ENCODE results near the gene ACBD6.
A peak's percentile ranks its signal among the peaks of the same experiment; 100 is the strongest.
"Not testable (repeated sequence)": the region's sequence is repeated elsewhere in the genome, so short reads cannot be mapped to it uniquely, and the experiment has no call there.

Gene ACBD6, protein sequence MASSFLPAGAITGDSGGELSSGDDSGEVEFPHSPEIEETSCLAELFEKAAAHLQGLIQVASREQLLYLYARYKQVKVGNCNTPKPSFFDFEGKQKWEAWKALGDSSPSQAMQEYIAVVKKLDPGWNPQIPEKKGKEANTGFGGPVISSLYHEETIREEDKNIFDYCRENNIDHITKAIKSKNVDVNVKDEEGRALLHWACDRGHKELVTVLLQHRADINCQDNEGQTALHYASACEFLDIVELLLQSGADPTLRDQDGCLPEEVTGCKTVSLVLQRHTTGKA

DNA sequence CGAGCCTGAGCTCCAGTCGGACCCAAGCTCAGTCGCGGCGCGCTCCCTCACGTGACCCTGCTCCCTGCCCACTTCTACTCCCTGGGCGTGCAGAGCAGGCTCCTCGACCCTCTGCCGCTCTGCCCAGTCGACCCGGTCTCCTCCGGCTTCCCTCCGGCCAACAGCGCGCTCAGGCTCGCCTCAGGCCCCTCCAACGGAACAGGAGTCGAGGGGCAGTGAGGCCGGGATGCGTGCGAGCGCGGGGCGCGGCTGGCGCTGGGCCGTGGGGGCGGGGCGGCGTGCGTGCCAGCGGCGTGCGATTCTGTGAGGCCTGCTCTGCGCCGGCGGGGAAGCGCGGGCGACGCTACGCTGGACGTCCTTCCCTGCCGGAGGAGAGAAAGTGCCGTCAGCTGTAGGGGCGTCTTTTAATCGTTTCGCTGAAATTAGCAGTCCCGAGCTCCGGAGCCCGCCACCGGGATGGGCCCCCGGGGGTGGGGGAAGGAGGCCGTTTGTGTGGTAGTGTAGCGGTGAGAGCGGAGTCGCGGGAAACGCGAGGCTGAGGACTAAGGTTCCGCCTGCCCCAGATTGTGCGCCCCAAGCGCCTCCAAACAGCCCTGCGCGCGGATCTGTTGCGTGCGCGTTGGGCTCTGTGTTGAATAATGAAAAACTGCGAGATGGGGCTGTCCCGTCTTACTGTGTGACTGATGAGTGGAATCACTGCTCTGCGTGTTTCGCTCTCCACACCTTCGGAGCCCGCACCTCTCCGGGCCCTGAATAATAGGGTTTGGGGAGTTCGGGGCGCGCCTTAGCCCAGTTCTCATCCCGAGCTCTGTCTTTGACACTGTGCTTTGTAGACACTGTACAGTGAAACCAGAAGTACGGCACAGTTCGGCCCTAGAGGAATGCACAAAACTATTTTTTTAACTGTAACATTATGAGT, at the start of gene ACBD6:
ACBD6 (minus strand) TSS at position 217 of the 919 bp plus-strand sequence. CDS start 311 bp downstream, outside the sequence.
- peak; percentile 93 for DNase-seq

DNA sequence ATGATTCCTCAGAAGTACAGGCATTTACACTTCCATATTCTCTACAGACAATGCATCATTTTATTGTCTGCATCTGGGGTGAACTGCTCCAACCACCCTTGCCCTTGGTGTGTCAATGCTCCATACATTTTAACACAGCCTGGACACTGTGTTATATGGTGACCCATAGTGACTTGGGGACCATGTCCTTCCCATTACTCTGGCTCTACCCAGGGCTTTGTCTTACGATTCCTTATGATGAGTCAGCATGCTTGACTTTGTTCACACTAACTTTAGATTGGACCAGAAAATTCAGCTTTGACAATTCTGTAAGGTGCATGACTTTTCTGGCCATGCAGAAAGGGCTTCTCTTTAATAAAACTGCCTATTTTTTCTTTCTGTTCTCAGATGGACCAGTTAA, 49.6 kb upstream of the ACBD6 start:
- DNase-seq = no peak

DNA sequence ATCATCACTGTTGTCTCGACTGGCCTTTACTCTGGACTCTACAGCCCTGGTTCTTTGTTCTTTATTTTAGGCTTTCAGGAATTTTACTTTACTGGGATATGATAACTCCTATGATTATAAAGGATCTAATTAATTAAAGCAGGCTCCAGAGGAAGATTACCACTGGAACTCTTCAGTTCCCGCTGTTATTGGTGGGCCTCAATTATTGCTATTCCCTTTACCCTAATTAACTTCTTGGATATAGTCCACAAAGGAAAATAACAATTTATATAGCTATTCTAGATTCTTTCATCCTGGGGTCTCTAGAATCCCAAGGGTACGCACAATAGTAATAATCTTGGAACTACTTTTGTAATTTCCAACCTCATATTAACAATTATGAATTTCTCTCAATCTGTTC, 47.9 kb upstream of the ACBD6 start:
- DNase-seq = no peak

DNA sequence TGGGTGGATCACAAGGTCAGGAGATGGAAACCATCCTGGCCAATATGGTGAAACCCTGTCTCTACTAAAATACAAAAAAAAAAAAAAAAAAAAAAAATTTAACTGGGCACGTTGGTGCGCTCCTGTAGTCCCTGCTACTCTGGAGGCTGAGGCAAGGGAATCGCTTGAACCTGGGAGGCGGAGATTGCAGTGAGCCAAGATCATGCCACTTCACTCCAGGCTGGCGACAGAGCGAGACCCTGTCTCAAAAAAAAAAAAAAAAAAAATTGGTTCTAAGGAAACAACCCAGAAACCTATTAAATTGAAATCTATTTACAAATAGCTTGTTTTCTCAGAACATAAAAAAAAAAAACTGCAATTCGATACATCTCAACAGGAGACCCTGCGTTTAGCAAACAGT, 47.4 kb upstream of the ACBD6 start:
- not testable (repeated sequence) for DNase-seq

DNA sequence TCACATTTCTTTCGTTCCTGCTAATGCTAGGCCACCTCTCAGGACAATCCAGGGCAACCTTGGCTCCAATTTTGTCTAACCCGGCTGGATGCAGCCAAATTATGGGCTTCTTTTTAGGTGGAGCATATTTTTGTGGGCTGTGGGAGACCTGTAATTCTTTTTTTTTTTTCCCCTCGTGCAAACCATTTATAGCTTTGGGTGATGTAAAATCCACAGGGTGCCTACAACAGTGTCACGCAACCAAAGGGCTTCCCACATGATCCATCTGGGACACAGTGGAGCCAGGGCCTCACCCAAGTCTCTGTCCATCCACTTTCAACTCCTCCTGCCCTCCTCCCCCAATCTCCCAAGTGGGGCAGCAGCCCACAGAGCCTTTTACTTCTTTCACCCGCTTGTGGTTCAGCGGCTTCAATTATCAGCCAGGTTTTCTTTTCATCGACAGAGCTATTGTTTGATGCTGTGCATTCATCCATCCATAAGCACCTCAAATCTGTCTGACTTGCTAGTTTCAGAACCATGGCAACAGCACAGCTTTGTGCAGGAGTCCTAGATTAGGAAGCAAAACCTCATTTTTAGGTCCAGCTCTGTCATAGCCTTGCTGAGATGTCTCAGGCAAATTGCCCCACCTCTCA, 46.4 kb upstream of the ACBD6 start:
- no peak for DNase-seq

DNA sequence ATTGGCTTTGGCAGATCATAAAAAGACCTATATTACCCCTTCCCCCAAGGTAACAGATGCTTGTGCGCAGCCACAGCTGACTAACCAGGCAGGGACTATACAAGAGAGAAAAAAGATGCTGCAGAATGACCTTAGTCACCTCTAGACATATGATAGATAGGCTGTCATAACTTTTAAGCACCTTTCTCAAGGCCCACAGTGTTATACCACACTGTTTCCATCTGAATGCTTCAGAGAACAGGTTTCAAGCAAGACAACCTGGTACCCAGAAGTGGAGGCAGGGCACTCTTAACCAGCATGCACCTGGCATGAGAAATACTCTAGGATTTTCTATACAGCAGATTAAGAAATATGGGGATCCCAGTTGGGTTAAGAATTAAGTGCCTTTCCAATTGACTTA, 43.6 kb upstream of the ACBD6 start:
- no peak for DNase-seq

DNA sequence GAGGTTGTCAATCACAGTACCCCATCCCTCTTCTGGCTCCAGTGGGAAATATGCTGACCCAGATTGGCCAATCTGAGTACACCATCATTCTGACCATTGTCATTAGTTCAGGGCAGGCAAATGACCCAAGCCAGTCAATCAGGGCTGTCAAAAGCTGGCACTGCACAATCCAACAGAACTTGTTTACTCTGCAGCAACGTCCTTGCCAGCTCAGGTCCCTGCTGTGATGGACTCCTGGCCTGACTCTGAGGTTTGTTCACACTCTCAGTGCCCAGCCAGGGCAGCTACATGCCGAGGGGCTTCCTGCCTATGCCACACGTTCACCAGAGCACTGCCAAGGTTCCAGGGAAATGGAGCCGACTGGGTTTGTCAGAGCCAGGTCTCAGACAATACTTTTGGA, 41.7 kb upstream of the ACBD6 start:
- DNase-seq = no peak

DNA sequence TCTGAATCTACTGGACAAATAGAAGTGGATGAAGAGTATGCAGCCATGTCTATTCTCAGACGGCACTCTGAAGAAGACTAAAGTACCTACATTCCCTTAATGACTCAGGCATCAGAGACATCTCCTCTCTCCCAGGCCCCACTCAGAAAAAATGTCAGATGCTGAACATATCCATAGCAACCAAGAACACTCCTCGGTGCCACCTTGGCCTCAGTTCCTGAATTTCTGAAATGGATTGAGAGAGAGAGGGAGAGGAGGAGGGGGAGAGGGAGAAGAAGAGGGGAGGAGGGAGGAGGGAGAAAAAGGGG, 40.4 kb upstream of the ACBD6 start:
- no peak for DNase-seq

DNA sequence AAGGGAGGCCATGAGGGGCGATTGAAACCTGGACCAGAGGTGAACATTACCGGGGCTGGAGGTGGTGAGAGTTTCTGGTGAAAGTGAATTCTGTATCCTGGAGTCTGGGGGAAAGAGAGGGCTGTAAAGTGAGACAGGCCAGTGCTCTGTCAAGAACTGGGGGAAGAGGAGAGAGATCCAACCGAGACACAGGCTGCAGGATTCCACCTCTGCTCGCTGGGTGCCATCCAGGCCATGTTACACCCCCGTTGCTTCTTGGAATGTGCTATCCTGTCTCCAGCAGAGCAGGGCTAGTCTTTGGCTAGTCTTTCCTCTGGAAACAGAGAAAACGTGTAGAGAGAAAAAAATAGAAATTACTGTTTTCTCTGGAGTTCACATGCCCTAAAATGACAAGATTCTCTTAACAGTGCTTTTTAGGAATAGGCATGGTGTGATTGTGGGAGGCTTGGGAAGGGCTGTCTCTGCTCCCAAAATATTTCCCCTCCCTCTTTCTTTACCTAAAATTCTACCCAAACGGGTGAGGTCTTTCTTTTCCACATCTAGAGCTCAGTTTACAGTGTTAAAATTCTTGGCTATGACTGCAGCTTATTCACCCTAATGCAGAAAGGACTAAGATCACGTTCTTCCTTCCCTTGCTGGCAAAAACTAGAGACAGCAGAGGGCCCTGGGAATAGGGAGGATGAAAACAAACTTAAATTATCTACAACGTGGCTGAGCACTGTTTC, 39.9 kb upstream of the ACBD6 start:
- no peak for DNase-seq

DNA sequence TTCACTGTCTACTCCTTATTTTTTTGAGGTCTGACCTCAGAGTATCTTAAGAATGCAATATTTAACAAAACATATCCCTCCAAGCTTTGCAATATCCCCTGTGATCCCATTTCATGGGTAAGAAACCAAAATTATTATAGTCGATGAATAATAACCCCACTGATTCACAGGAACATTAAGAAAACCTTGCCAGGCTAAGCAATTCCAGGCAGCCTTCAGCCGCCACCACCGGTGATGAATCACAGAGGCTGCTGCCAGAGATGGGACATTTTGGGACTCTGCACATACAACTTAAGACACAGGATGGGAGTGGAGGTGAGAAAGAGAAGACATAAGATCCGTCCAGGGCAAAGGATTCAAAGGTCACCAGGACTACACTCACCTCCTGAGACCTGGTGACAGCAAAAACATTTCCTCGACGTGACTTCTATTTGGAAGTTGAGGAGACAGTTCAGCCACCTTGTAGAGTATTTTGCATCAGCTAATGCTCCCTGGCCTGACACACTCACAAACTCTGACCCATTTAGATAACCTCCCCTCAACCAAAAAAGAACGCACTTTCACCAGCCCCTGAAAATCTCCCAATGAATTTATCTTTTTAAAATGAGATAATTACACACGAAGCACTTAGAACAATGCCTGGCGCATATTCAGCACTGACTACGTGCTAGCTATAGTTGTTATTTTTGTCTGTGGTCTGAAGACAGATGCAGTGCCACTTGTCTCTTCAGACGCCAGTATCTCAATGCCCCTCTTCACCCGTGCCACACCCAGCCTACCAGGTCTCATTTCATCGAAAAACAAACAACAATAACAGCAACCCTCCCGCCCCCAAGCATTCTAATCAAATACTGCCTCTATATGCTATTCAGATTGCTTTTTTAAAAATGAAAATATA, 38.6 kb upstream of the ACBD6 start:
- DNase-seq = no peak

DNA sequence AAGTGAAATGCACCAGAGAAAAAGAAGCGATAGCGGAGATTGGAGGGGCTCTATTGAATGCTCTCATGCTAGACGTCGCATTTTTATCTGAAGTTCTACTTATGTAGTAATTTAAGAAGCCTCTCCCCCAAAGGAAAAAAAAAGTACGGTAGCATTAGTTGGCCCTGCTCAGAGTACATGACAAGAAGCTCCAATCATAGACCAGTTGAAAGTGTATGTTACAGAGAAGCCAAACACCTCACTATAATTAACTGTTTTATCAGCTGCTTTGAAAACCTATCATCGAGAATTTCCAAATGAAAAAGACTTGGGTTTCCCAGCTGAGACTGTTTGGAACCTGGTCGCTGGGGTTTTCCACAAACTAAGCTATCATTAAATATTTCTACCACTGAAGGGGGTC, 36.8 kb upstream of the ACBD6 start:
- no peak for DNase-seq

DNA sequence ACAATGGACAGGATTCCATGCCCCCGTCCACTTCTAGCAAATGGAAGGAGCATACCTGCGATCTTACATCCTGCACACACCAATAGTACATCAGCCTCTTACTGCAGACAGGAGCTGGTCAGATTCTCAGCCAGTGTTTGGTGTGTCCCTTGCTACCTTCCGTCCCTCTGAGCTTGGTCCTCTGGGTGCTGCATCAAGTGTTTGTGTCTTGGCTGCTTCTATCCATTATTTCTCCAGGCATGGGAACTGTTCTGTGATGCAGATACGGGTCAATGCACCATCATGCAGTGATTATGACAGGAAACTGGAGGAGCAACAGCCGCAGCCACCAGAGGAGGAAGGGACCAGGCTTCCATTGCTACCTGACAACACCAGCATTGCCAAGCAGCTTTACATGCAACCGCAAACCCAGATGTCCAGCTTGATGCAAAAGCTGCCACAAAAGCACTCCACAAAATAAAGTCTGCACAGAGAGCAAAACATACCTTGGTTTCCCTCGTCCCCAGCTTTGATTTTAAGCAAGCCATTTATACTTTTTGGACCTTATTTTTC, 34.5 kb upstream of the ACBD6 start:
- no peak for DNase-seq

DNA sequence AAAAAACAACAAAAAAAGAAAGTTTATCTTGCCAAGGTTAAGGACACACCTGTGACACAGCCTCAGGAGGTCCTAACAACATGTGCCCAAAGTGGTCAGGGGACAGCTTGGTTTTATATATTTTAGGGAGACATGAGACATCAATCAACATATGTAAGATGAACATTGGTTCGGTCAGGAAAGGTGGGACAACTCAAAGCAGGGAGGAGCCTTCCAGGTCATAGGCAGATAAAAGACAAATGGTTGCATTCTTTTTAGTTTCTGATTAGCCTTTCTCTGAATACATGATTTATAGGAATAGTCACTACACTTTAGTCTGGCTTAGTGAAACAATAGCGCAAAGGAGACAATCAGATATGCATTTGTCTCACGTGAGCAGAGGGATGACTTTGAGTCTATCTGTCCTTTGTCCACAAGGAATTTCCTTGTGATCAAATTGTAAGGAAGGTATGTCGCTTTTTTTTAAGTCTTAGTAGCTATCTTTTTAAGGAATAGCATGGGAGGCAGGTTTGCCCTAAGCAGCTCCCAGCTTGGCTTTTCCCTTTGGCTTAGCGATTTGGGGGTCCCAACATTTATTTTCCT, 33.1 kb upstream of the ACBD6 start:
- no peak for DNase-seq

DNA sequence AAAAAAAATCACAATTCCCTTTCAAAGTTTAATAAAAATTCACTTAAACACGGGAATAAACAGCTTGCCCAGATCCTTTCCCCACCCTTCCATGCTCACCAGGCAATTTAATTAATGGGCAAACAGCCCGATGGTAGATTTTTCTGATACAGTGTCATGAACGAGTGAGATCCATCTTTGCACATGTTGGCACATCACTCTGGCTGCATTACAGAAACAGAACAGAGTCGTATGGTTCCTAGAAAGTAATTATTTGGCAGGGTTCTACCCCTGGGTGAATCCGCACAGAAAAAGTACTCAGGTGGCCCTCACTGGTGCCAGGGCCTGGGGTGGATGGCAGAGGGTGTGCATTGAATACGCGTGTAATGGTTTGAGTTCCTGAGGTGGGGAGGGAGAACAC, 31.8 kb upstream of the ACBD6 start:
- no peak for DNase-seq

DNA sequence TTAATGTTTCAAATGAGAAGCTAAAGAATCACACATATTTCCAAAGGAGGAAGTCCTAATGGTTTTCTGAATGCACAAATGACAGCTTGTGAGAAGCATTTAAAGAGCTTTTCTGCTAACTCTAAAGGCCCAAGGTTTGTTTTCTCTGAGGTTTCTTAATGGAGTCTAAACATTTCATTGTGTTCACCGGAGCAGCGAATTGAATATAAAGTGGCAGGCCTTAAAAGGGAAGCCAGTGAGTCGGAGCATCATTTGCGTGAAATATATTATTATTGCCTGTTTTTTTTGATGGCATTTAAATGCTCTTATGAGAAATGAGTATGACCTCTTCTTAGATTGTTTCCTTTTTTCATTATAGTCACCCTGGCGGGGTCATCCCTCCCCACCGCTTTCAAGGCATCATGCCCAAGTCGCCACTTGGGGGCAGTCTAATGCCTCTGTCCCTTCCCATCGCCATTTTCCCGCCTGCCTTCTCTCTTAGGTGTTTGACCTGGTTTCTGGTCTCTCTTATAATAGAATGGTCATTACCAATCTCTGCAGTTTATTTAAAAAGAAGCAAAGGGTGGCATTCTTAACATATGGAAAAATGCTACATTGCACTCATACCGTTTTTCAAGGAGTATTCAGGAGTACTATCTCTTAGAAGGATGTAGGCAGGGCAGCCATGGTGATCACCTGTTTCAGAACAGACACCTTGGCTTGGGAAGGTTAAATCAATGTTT, 31.1 kb upstream of the ACBD6 start:
- peak; percentile 92 for DNase-seq

DNA sequence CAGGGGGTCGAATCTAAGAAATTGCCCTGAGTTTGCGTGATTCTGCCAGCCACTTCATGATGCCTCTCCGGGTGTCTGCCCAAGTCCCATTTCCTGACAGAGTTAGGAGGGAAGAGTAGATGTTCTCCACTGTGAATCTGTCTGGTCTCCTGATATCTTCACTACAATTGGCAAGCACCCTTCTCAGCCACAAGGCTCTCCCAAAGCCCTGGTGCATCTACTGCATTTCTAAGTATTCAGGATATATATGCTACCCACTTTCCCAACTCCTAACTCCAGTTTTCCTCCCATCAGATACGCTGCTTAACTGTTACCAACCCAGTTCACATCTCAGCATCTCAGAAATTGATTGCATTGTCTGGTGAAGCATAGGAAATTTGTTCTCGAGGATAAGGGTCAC, 30.5 kb upstream of the ACBD6 start:
- DNase-seq = peak; percentile 12

DNA sequence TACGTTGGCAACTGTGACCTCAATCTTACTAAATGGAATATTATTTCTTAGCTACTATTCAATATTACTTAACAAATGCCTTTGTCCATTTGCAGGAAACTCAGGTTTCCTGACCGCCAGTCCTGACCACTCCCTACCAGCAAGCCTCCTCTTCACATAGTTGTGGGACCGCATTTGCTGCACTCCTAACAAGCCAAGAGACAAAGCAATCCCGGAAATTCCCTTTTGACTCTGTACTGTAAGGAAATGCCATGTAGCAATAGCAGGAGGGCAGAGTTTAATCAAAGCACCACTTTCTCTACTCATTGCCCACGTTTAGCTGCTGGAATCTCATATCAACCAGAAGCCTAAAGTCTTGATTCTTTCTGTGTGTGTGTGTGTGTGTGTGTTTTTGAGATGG, 28.1 kb upstream of the ACBD6 start:
- DNase-seq = no peak

DNA sequence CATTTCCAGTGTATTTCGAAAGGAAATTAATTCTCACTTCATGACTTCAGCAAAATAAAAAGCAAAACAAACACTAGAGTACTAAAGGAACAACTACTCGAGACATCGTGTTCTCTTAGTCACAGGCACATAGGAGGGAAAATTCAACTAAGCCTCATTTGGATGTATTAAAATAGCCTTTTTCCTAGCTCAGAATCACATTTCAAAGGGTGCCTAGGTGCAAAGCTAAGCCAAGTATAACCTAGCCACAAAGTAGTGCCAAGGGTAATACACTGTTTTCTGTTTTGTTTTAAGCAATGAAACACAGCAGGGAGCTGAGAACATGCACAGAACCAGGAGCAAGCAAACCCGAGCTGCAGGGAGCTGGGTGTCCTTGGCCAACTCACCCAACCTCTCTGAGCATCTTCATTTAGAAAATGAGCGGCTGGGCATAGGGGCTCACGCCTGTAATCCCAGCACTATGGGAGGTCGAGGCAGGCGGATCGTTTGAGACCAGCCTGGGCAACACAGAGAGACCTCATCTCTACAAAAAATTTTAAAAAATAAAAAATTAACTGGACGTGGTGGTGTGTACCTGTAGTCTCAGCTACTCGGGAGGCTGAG, 26.6 kb upstream of the ACBD6 start:
- no peak for DNase-seq

DNA sequence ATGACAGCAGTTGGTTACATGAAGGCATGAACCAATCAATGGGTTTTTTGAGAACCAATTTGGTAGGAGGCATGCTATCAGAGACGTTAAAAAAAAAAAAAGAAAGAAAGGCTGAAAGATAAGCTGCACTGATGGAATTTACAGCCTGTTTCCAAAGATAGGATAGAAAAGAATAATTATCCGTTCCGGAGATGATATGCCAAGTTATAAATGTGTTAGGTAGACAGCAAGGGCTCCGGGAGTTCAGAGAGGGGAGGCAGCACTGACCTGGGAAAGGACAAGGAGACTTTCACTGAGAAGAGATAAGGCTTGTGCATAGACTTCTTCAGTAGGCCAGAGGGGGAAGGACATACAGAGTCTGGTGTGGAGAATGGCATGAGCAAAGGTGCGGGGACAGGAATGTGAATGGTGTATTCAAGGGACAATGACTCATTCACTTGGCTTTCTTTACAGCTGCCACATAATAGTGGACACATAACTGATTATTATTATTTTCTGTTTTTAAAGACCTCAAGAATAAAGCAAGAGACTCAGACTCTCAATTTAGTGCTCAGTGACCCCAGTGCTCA, 24.8 kb upstream of the ACBD6 start:
- DNase-seq = no peak

DNA sequence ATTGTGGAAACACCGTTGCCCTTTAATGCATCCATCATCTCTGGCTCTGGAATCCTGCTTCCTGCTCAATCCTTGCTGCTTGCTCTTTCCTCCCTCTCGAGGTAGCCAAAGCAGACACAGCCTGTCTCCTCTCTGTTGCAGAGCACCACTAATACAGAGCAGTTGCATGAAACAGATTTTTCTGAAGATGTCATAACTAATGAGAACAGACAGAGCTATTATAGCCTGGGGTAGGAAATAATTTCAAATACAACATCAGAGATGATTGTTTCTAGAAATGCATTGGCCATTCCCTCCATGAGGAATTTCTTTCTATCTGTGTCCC, 23.3 kb upstream of the ACBD6 start:
- DNase-seq = no peak
